Measurements from ENCODE around the gene HDAC9.

GRCh38 chr7:18504965-18505364, 9.4 kb downstream of the HDAC9 start:
- TF ChIP-seq CTCF (IDR thresholded peaks at IDR 0.05; ENCODE audit: poor library complexity): no peak
- no peak for TF ChIP-seq EZH2 (IDR thresholded peaks at IDR 0.05; ENCODE audit: borderline replicate concordance)

All from hepatocyte (in vitro differentiated cells).